ENCODE data around the gene KIAA1217. TPM values are rescaled to one million over a fixed set of nuclear protein-coding genes. Genes with fewer than 3 reads are reported as not detected.
"Not testable (repeated sequence)": the region's sequence is repeated elsewhere in the genome, so short reads cannot be mapped to it uniquely, and the experiment has no call there.

KIAA1217 gene
- total RNA-seq, 1 experiment from 2014 or later, result 4.3 TPM

DNA sequence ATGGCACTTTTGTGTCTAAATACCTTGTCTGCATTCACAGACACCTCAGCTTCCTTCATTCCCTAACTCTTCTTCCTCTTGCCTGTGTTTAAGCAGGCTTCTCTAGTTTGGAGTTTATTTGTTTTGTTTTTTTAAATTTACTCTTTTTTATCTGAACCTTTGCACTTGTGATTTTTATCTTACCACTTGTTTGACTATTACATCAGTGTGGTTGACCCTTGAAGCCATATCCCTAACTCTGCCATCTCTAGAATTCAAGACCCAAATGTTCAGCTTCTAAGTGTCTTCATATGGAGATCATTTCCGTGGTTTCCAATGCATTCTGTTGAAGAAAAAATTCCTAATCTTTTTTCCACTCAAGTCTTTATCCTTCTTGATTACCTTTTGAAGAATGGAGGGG lies 233.3 kb downstream of the KIAA1217 start:
- no peak for DNase-seq (ENCODE audit: low read depth)

DNA sequence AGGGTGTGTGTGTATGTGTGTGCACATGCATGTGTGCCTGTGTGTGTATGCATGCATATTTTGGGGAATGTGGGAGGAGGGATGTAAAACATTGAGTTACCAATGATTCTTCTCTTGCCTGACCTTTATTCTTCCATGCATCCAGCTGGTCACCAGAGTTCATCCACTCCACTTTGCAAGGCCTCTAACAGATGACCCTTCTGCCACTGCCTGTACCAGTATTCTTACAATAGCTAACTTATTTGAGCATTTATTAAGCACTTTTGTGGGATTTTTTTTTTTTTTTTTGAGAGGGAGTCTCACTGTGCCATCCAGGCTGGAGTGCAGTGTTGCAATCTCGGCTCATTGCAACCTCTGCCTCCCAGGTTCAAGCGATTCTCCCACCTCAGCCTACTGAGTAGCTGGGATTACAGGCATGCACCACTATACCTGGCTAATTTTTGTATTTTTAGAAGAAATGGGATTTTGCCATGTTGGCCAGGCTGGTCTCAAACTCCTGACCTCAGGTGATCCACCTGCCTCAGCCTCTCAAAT lies 233.8 kb downstream of the KIAA1217 start:
- not testable (repeated sequence) for DNase-seq (ENCODE audit: low read depth)

DNA sequence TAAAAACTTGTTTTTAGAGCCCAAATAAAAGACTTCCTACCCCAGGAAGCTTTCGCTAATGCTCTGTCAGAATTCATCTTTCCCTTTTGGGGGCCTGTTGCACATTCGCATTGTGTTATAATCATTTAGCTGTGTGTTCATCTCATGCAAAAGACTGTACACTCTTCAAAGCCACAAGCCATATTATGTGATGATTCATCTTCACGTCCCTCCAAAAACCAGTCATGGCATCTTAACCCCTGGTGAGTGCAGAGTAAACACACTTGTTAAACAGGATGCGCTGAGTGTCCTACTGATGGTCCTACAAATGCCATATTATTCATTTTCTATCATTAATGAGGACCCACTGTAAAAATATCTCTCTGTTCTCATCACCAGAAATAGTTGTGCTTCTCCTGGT lies 235.4 kb downstream of the KIAA1217 start:
- DNase-seq (ENCODE audit: low read depth), result peak; percentile 80

- not testable (repeated sequence) for DNase-seq (ENCODE audit: low read depth)
These were observed 237.0 kb downstream of the KIAA1217 start for GRCh38 chr10:24445958-24446357.

DNA sequence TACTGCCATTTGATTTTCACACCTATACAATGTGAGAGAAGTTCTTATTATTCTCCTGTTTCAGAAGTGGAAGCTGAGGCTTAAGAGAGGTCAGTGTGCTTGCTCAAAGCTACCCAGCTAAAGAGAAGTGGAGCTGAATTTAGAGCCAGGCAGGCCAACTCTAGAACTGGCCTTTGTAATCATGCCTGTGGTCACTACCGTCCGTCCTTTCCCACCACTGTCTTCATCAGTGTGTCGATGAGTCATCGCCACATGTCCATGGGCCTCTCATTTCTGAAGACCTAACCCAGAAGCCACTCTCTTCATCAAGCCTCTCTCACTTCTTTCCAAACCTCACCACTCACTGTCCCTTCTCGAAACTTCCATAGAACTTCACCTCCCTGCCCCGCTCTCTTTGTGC lies 237.8 kb downstream of the KIAA1217 start:
- peak; percentile 72 for DNase-seq (ENCODE audit: low read depth)

- peak; percentile 39 for DNase-seq (ENCODE audit: low read depth)
These were observed 239.5 kb downstream of the KIAA1217 start for GRCh38 chr10:24448351-24448999.

DNA sequence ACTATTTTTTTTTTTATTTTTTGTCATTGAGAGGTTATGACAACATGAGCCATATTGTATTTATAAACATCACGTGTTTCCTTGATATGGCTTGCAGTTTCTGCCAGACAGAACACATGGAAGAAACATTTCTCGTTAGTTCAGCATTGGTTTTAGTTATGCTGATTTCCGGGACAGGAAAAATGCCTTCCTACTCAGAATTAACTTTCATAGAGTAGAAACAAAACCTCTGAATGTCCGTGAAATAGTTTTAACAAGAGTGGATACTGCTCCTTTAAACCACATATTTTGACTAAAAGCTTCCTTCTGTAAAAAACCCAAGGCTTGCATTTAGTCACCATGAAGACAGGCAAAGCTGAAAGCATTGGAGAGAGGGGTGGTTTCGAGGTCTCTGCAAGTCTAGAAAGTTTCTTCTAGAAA lies 240.4 kb downstream of the KIAA1217 start:
- DNase-seq (ENCODE audit: low read depth), result no peak

GRCh38 chr10:24449769-24450310 lies 240.9 kb downstream of the KIAA1217 start:
- DNase-seq (ENCODE audit: low read depth), result no peak

GRCh38 chr10:24451325-24451820 lies 242.4 kb downstream of the KIAA1217 start:
- DNase-seq (ENCODE audit: low read depth), result no peak

- no peak for DNase-seq (ENCODE audit: low read depth)
These were observed 243.1 kb downstream of the KIAA1217 start for GRCh38 chr10:24452030-24452429.

DNA sequence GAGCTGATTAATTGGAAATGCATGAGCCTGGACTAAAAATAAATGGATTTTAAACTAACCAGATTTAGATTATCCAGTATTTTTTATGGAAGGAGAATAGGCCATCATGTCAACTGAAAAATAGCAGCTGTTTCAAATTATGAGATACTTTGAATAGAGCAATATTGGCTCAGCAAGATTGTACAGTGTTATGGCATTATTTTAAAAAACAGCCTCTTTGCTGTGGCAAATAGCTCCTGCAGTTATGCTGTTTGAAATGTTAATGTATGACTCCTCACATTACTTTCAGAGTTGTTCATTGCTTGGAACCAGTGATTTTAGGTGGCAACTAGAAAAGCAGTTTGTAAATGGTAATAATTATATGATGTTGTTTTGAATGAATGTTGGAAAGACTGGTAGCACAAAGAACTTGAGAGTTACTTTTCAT lies 244.5 kb downstream of the KIAA1217 start:
- DNase-seq (ENCODE audit: low read depth), result no peak

- DNase-seq (ENCODE audit: low read depth), result no peak
These were observed 245.0 kb downstream of the KIAA1217 start for GRCh38 chr10:24453973-24454372.

DNA sequence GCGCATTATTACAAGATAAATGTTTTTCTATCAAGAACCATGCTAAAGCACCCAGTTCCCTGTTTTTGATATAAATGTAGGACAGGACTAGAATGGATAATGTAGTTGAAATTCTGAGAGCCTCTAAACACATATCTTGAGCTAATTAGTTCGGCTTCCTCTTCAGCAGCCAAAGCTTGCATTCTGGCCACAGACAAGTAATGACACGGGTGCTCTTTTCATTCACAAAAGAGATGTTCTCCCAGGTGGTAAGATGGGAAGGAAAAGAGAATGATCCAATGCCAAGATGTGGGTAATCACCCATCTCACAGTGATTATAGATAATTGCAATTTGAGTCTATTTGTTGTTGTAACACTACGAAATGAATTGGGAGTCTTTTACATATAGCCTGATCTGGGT lies 246.5 kb downstream of the KIAA1217 start:
- no peak for DNase-seq (ENCODE audit: low read depth)

GRCh38 chr10:24456322-24456721 lies 247.4 kb downstream of the KIAA1217 start:
- peak; percentile 84 for DNase-seq (ENCODE audit: low read depth)

- no peak for DNase-seq (ENCODE audit: low read depth)
These were observed 248.9 kb downstream of the KIAA1217 start for GRCh38 chr10:24457661-24458318.

- DNase-seq (ENCODE audit: low read depth), result no peak
These were observed 250.9 kb downstream of the KIAA1217 start for GRCh38 chr10:24459836-24460235.

- DNase-seq (ENCODE audit: low read depth), result no peak
These were observed 253.4 kb downstream of the KIAA1217 start for GRCh38 chr10:24462291-24462813.

- DNase-seq (ENCODE audit: low read depth), result peak; percentile 17
These were observed 254.1 kb downstream of the KIAA1217 start for GRCh38 chr10:24462889-24463552.

DNA sequence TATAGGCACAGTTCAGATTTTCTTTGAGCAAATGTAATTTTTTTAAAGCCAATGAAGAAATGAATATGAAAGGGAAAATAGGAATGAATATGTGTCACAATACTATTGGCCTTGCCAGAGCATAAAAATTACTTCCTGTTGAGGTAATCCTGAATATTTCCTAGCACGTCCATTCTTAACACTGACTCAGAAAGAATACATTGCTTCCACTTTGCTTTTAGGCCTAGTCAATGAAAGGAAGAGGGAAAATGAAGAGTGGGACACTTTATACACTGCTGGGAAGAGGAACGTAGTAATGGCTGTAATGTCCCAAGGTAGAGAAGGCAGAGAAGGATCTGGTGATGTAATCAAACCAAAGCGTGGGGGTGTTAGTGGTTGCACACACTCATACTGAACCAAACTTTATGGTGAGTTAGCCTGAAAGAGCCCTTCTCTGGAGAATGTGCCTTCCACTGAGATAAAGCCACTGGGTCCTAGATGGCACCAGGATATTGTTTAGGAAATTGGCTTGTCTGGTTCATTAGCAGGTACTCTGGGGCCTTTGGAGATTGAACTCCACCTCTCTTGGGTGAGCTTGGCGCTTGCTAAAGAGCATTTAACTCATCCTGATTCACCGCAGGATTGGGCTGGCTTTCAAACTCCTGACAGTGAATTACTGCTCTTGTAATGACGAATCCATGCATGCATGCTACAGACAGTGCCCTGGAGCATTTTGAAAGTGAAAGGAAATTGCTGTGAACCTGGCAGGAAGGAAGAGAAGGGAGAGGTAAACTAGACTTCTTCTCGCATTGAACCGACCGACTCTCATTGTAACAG lies 254.9 kb downstream of the KIAA1217 start:
- peak; percentile 93 for DNase-seq (ENCODE audit: low read depth)

DNA sequence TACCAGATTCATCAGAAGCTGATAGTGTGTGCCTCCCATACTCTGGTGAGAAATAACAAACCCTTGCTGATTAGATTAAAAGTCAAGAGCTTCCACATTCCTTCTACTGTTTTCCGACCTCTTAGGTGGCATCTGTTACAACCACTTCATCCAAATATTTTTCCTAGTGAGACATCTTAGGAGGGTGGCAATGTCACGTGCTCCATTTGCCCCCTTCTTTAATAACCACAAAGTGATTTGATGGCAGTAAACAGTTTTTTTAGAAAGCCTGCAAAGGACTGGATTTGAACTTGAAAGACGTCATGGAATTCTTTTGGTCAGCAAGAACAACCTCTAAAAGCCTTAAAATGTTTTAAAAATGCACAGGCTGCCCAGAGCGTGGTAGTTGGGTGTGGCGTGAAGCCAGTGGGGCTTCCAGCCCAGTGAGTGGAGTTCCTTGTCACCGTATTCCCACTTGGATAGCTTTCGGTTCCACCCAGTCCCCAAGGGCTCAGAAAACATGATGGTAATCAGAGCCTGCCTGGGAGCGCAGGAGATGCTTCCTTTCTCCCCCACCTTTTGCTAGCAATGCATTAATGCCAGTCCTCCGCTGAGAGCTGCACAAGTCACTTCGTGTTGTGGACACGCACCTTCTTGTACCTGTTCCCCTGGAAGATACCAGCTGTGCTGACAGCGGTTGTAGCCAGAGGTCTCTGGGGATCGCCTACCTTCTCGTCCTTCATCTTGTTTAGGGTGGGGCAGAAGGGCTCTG lies 256.4 kb downstream of the KIAA1217 start:
- DNase-seq (ENCODE audit: low read depth), result peak; percentile 64
